Measurements from ENCODE around the gene POLR3F.
"Not testable (repeated sequence)": the region's sequence is repeated elsewhere in the genome, so short reads cannot be mapped to it uniquely, and the experiment has no call there.

The POLR3F gene

DNA sequence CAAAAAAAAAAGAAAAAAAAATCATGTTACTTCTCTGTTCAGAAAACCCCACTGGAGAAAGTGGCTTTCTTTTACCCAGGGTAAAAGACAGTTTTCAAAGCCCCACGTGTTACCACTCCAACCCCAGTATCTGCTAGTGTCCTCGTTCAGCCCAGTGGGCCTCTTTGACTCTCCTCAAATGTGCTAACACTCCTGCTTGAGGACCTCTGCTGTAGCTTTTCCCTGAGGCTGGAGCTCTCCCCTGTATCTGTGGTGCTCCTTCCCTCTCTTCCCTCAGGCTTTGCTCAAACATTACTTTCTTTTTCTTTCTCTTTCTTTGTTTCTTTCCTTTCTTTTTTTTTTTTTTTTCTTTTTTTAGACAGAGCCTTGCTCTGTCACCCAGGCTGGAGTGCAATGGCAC lies 55.9 kb downstream of the POLR3F start:
- no peak overlapping the region for H3K4me2 ChIP-seq (ENCODE audit: low read length)
- no peak overlapping the region for H3K4ac ChIP-seq (ENCODE audit: low read depth, low read length)
- H2BK12ac ChIP-seq (ENCODE audit: low read length), result no peak overlapping the region
- no peak overlapping the region for H3K27ac ChIP-seq (ENCODE audit: low read depth, low read length)
- no peak overlapping the region for H4K8ac ChIP-seq (ENCODE audit: low read depth, low read length)
- no peak overlapping the region for H4K91ac ChIP-seq (ENCODE audit: low read depth, low read length)
- H3K23ac ChIP-seq (ENCODE audit: low read length), result no peak overlapping the region
- H3K79me1 ChIP-seq (ENCODE audit: low read length), result no peaks in the 10 kb centered on the region
- DNase-seq, result no peak
- H2BK120ac ChIP-seq (ENCODE audit: insufficient read depth, low read length, poor library complexity), result no peak overlapping the region
- no peak overlapping the region for H3K14ac ChIP-seq (ENCODE audit: low read length)
- no peaks in the 10 kb centered on the region for H3K9me3 ChIP-seq (ENCODE audit: insufficient read depth, low read depth, low read length)
- peaks cover 23 to 39% of the 10 kb centered on the region in 2 experiments for H3K36me3 ChIP-seq (ENCODE audit: control insufficient read depth in 1 of 2, insufficient read depth in 2 of 2, low read length in 2 of 2)
- H3K4me3 ChIP-seq (ENCODE audit: low read depth, low read length), result no peak overlapping the region
- no peak overlapping the region for H3K18ac ChIP-seq (ENCODE audit: low read length)
- no peak overlapping the region for H2AFZ ChIP-seq (ENCODE audit: insufficient read depth, low read length, poor library complexity)
- no peak overlapping the region for H4K12ac ChIP-seq (ENCODE audit: low read depth, low read length)
- H3K9ac ChIP-seq (ENCODE audit: low read length), result no peak overlapping the region
- no CpG with 5 or more reads among the region's 2 CpGs for WGBS (ENCODE audit: extremely low coverage, insufficient coverage, insufficient read length)
- no peak overlapping the region for H2AK5ac ChIP-seq (ENCODE audit: low read length)
- H3K79me2 ChIP-seq (ENCODE audit: control insufficient read depth, insufficient read depth, low read length, poor library complexity), result no peaks in the 10 kb centered on the region
- H3K4me1 ChIP-seq (ENCODE audit: control insufficient read depth in 1 of 2, insufficient read depth in 2 of 2, low read length in 2 of 2), result no peaks in the 10 kb centered on the region
- H2BK5ac ChIP-seq (ENCODE audit: low read depth, low read length, poor library complexity), result no peak overlapping the region
- no peaks in the 10 kb centered on the region for H3K27me3 ChIP-seq (ENCODE audit: insufficient read depth, low read length)

DNA sequence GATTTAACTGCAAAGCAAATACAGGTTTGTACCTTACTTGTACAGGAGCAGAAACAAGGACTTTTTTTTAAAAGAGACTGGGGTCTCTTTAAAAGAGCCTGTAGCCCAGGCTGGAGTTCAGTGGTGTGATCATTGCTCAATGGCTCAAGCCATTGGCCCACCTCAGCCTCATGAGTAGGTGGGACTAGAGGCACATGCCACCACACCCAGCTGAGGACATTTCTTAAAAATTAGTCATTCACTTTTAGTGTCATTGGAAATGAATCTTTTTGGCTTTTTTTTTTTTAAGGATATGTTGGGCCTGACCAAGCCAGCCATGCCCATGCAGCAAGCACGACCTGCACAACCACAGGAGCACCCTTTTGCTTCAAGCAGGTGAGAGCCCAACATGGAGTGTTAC lies 57.5 kb downstream of the POLR3F start:
- no peaks in the 10 kb centered on the region for H3K27me3 ChIP-seq (ENCODE audit: insufficient read depth, low read length)
- H3K18ac ChIP-seq (ENCODE audit: low read length), result no peak overlapping the region
- no peak overlapping the region for H4K91ac ChIP-seq (ENCODE audit: low read depth, low read length)
- H3K4me2 ChIP-seq (ENCODE audit: low read length), result no peak overlapping the region
- H3K27ac ChIP-seq (ENCODE audit: low read depth, low read length), result no peak overlapping the region
- no peak overlapping the region for H3K9ac ChIP-seq (ENCODE audit: low read length)
- H3K23ac ChIP-seq (ENCODE audit: low read length), result no peak overlapping the region
- no peak overlapping the region for H3K14ac ChIP-seq (ENCODE audit: low read length)
- no peak overlapping the region for H4K8ac ChIP-seq (ENCODE audit: low read depth, low read length)
- peaks cover 27 to 54% of the 10 kb centered on the region in 2 experiments for H3K36me3 ChIP-seq (ENCODE audit: control insufficient read depth in 1 of 2, insufficient read depth in 2 of 2, low read length in 2 of 2)
- H2BK120ac ChIP-seq (ENCODE audit: insufficient read depth, low read length, poor library complexity), result no peak overlapping the region
- H4K12ac ChIP-seq (ENCODE audit: low read depth, low read length), result no peak overlapping the region
- H3K4me3 ChIP-seq (ENCODE audit: low read depth, low read length), result no peak overlapping the region
- no peak overlapping the region for H2AFZ ChIP-seq (ENCODE audit: insufficient read depth, low read length, poor library complexity)
- H2BK12ac ChIP-seq (ENCODE audit: low read length), result no peak overlapping the region
- H2AK5ac ChIP-seq (ENCODE audit: low read length), result no peak overlapping the region
- no peak overlapping the region for H3K4ac ChIP-seq (ENCODE audit: low read depth, low read length)
- H3K79me2 ChIP-seq (ENCODE audit: control insufficient read depth, insufficient read depth, low read length, poor library complexity), result no peaks in the 10 kb centered on the region
- peak in 1 of 2 donors; percentile 50 for DNase-seq
- H3K4me1 ChIP-seq (ENCODE audit: control insufficient read depth in 1 of 2, insufficient read depth in 2 of 2, low read length in 2 of 2), result no peaks in the 10 kb centered on the region
- no peaks in the 10 kb centered on the region for H3K79me1 ChIP-seq (ENCODE audit: low read length)
- H3K9me3 ChIP-seq (ENCODE audit: insufficient read depth, low read depth, low read length), result no peaks in the 10 kb centered on the region
- no peak overlapping the region for H2BK5ac ChIP-seq (ENCODE audit: low read depth, low read length, poor library complexity)
- no CpG with 5 or more reads among the region's 1 CpG for WGBS (ENCODE audit: extremely low coverage, insufficient coverage, insufficient read length)

GRCh38 chr20:18526761-18527160 lies 59.6 kb downstream of the POLR3F start:
- H2BK12ac ChIP-seq (ENCODE audit: low read length); H2AFZ ChIP-seq (ENCODE audit: insufficient read depth, low read length, poor library complexity); H2BK5ac ChIP-seq (ENCODE audit: low read depth, low read length, poor library complexity); H4K12ac ChIP-seq (ENCODE audit: low read depth, low read length); H2BK120ac ChIP-seq (ENCODE audit: insufficient read depth, low read length, poor library complexity); H3K79me2 ChIP-seq (ENCODE audit: control insufficient read depth, insufficient read depth, low read length, poor library complexity); H2AK5ac ChIP-seq (ENCODE audit: low read length); H3K4me3 ChIP-seq (ENCODE audit: low read depth, low read length); H4K8ac ChIP-seq (ENCODE audit: low read depth, low read length); H4K91ac ChIP-seq (ENCODE audit: low read depth, low read length); H3K4me2 ChIP-seq (ENCODE audit: low read length); H3K18ac ChIP-seq (ENCODE audit: low read length); H3K79me1 ChIP-seq (ENCODE audit: low read length); H3K9ac ChIP-seq (ENCODE audit: low read length); H3K23ac ChIP-seq (ENCODE audit: low read length); H3K27me3 ChIP-seq (ENCODE audit: insufficient read depth, low read length); H3K4ac ChIP-seq (ENCODE audit: low read depth, low read length); H3K9me3 ChIP-seq (ENCODE audit: insufficient read depth, low read depth, low read length); H3K14ac ChIP-seq (ENCODE audit: low read length); H3K4me1 ChIP-seq (ENCODE audit: control insufficient read depth in 1 of 2, insufficient read depth in 2 of 2, low read length in 2 of 2); H3K27ac ChIP-seq (ENCODE audit: low read depth, low read length); DNase-seq: not testable (repeated sequence)
- WGBS (ENCODE audit: extremely low coverage, insufficient coverage, insufficient read length), result no CpG with 5 or more reads among the region's 14 CpGs
- H3K36me3 ChIP-seq (ENCODE audit: control insufficient read depth in 1 of 2, insufficient read depth in 2 of 2, low read length in 2 of 2), result peaks cover 31 to 62% of the 10 kb centered on the region in 2 experiments

DNA sequence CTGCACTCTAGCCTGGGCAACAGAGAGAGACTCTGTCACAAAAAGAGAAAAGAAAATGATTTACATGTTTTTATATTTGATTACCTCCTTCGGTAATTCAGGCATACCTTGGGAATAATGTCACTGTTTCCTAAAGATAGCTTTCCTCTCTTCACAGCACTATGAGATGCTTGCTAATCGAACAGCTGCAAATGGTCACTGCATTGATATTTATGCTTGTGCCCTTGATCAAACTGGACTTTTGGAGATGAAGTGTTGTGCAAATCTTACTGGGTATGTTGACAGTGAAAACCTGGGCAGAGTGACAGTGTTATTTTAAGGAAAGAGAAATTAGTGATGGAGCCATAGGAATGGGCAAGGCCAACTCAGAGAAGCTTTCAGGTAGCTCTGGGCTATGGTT lies 60.1 kb downstream of the POLR3F start:
- Histone ChIP-seq H3K18ac (ENCODE audit: low read length) (no peak overlapping the region), H2AFZ (ENCODE audit: insufficient read depth, low read length, poor library complexity) (no peak overlapping the region), H3K14ac (ENCODE audit: low read length) (no peak overlapping the region), H3K79me1 (ENCODE audit: low read length) (no peaks in the 10 kb centered on the region), H2BK120ac (ENCODE audit: insufficient read depth, low read length, poor library complexity) (no peak overlapping the region), H3K9me3 (ENCODE audit: insufficient read depth, low read depth, low read length) (no peaks in the 10 kb centered on the region), H4K12ac (ENCODE audit: low read depth, low read length) (no peak overlapping the region), H3K4ac (ENCODE audit: low read depth, low read length) (no peak overlapping the region), H2BK12ac (ENCODE audit: low read length) (no peak overlapping the region), H3K36me3 (ENCODE audit: control insufficient read depth in 1 of 2, insufficient read depth in 2 of 2, low read length in 2 of 2) (peaks cover 28 to 61% of the 10 kb centered on the region in 2 experiments), H4K8ac (ENCODE audit: low read depth, low read length) (no peak overlapping the region), H3K23ac (ENCODE audit: low read length) (no peak overlapping the region), H3K27me3 (ENCODE audit: insufficient read depth, low read length) (no peaks in the 10 kb centered on the region), H3K4me2 (ENCODE audit: low read length) (no peak overlapping the region), H4K91ac (ENCODE audit: low read depth, low read length) (no peak overlapping the region), H3K27ac (ENCODE audit: low read depth, low read length) (no peak overlapping the region), H3K4me1 (ENCODE audit: control insufficient read depth in 1 of 2, insufficient read depth in 2 of 2, low read length in 2 of 2) (no peaks in the 10 kb centered on the region), H2BK5ac (ENCODE audit: low read depth, low read length, poor library complexity) (no peak overlapping the region), H3K79me2 (ENCODE audit: control insufficient read depth, insufficient read depth, low read length, poor library complexity) (no peaks in the 10 kb centered on the region), H3K9ac (ENCODE audit: low read length) (no peak overlapping the region), H2AK5ac (ENCODE audit: low read length) (no peak overlapping the region), H3K4me3 (ENCODE audit: low read depth, low read length) (no peak overlapping the region)
- no CpG with 5 or more reads among the region's 2 CpGs for WGBS (ENCODE audit: extremely low coverage, insufficient coverage, insufficient read length)
- no peak for DNase-seq
